ENCODE data around the gene KIAA0930.
"Not testable (repeated sequence)": the region's sequence is repeated elsewhere in the genome, so short reads cannot be mapped to it uniquely, and the experiment has no call there.

KIAA0930 gene

GRCh38 chr22:45240810-45241631 is at the start of gene KIAA0930:
Gene KIAA0930 (minus strand): TSS chr22:45240894. CDS start chr22:45240703, 191 bp downstream.
- H3K9me3 ChIP-seq (ENCODE audit: control insufficient read depth in 5 of 5, low read length in 5 of 5): no peaks in the 10 kb centered on the region
- H3K9ac ChIP-seq (ENCODE audit: low read length in 5 of 5): peak within 1 kb of the TSS in 4 of 5 donors; percentile 44 to 76 (median 75)
- H3K4me1 ChIP-seq (ENCODE audit: control insufficient read depth in 5 of 5, insufficient read depth in 5 of 5, low read length in 5 of 5): peaks cover 0 to 54% (median 39%) of the 10 kb centered on the region in 5 donors
- H3K27ac ChIP-seq (ENCODE audit: low read depth, low read length): peak within 1 kb of the TSS; percentile 23
- peak within 1 kb of the TSS; percentile 53 to 84 (median 77) for H3K4me3 ChIP-seq (ENCODE audit: low read depth in 1 of 5, low read length in 5 of 5)
- H3K27me3 ChIP-seq (ENCODE audit: control insufficient read depth in 5 of 5, insufficient read depth in 4 of 5, low read length in 5 of 5): no peaks in the 10 kb centered on the region
- H3K36me3 ChIP-seq (ENCODE audit: control insufficient read depth in 5 of 5, insufficient read depth in 5 of 5, low read length in 5 of 5): peaks cover 0 to 17% (median 4%) of the 10 kb centered on the region in 5 donors

GRCh38 chr22:45286854-45287551 is 46.3 kb upstream of the KIAA0930 start:
- H3K4me1 ChIP-seq (ENCODE audit: control insufficient read depth in 5 of 5, insufficient read depth in 5 of 5, low read length in 5 of 5): peaks cover 0 to 26% (median 9%) of the 10 kb centered on the region in 5 donors

DNA sequence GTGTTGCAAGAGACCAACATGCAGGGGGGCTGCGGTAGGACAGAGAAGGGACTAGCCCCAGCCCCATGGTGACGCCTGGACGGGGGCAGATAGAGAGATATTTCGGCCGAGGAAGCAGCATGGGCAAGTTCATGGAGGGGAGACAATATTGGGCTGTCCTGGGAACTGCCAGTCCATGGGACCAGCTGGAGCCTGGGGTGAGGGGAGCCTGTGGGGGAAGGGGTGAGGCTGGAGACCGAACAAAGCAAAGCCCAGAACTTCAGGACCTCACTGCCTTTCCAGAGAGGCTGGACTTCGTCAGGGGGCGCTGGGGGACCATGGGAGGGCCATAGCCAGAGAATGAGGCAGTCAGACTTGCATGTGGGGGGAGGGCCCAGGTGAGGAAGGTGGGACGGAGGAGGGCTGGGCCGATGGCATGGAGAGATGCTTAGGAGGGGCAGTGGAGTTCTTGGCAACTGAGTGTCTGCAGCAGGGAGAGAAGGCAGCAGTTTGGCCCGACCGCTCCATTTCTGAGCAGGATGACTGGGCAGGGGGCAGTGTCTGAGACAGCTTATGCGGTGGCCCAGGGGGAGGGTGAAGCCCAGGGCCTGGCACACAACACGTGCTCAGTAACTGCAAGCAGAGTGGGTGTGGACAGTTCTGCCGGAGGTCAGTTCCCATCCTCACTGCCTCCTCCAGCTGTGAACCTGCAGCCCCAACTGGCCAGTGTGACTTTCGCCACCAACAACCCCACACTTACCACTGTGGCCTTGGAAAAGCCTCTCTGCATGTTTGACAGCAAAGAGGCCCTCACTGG is 44.8 kb upstream of the KIAA0930 start:
- Histone ChIP-seq H3K27me3 (ENCODE audit: control insufficient read depth in 5 of 5, insufficient read depth in 4 of 5, low read length in 5 of 5) (peaks cover 13 to 37% (median 21%) of the 10 kb centered on the region in 5 donors), H3K9ac (ENCODE audit: low read length in 5 of 5) (peak overlapping the region in 1 of 5 donors; percentile 41), H3K27ac (ENCODE audit: low read depth, low read length) (no peak overlapping the region), H3K4me1 (ENCODE audit: control insufficient read depth in 5 of 5, insufficient read depth in 5 of 5, low read length in 5 of 5) (peaks cover 0 to 19% (median 7%) of the 10 kb centered on the region in 5 donors), H3K9me3 (ENCODE audit: control insufficient read depth in 5 of 5, low read length in 5 of 5) (no peaks in the 10 kb centered on the region), H3K36me3 (ENCODE audit: control insufficient read depth in 5 of 5, insufficient read depth in 5 of 5, low read length in 5 of 5) (no peaks in the 10 kb centered on the region), H3K4me3 (ENCODE audit: low read depth in 1 of 5, low read length in 5 of 5) (peak overlapping the region in 2 of 5 donors; percentile 29 to 56)

More at GRCh38 chr22:45286854-45287551, 46.3 kb upstream of the KIAA0930 start:
- Histone ChIP-seq H3K4me3 (ENCODE audit: low read depth in 1 of 5, low read length in 5 of 5) (no peak overlapping the region), H3K27me3 (ENCODE audit: control insufficient read depth in 5 of 5, insufficient read depth in 4 of 5, low read length in 5 of 5) (peaks cover 17 to 43% (median 32%) of the 10 kb centered on the region in 5 donors), H3K9me3 (ENCODE audit: control insufficient read depth in 5 of 5, low read length in 5 of 5) (no peaks in the 10 kb centered on the region), H3K27ac (ENCODE audit: low read depth, low read length) (no peak overlapping the region), H3K36me3 (ENCODE audit: control insufficient read depth in 5 of 5, insufficient read depth in 5 of 5, low read length in 5 of 5) (no peaks in the 10 kb centered on the region), H3K9ac (ENCODE audit: low read length in 5 of 5) (no peak overlapping the region)

- Histone ChIP-seq H3K4me1 (ENCODE audit: control insufficient read depth in 5 of 5, insufficient read depth in 5 of 5, low read length in 5 of 5) (peaks cover 0 to 24% (median 10%) of the 10 kb centered on the region in 5 donors), H3K27ac (ENCODE audit: low read depth, low read length) (no peak within 1 kb of the TSS), H3K4me3 (ENCODE audit: low read depth in 1 of 5, low read length in 5 of 5) (peak within 1 kb of the TSS in 3 of 5 donors; percentile 8 to 56 (median 29)), H3K36me3 (ENCODE audit: control insufficient read depth in 5 of 5, insufficient read depth in 5 of 5, low read length in 5 of 5) (no peaks in the 10 kb centered on the region), H3K9ac (ENCODE audit: low read length in 5 of 5) (peak within 1 kb of the TSS in 2 of 5 donors; percentile 39 to 41), H3K9me3 (ENCODE audit: control insufficient read depth in 5 of 5, low read length in 5 of 5) (no peaks in the 10 kb centered on the region), H3K27me3 (ENCODE audit: control insufficient read depth in 5 of 5, insufficient read depth in 4 of 5, low read length in 5 of 5) (peaks cover 11 to 30% (median 15%) of the 10 kb centered on the region in 5 donors)
Observed at GRCh38 chr22:45284705-45285262, 44.1 kb upstream of the KIAA0930 start, which contains the start of gene UPK3A. Gene UPK3A (plus strand): TSS chr22:45284949. CDS start chr22:45285014, 65 bp downstream.

GRCh38 chr22:45281010-45281409 is 40.3 kb upstream of the KIAA0930 start:
- no peak overlapping the region for H3K27ac ChIP-seq (ENCODE audit: low read depth, low read length)
- H3K9me3 ChIP-seq (ENCODE audit: control insufficient read depth in 5 of 5, low read length in 5 of 5): no peaks in the 10 kb centered on the region
- H3K9ac ChIP-seq (ENCODE audit: low read length in 5 of 5): no peak overlapping the region
- no peaks in the 10 kb centered on the region for H3K36me3 ChIP-seq (ENCODE audit: control insufficient read depth in 5 of 5, insufficient read depth in 5 of 5, low read length in 5 of 5)
- H3K27me3 ChIP-seq (ENCODE audit: control insufficient read depth in 5 of 5, insufficient read depth in 4 of 5, low read length in 5 of 5): peaks cover 7 to 21% (median 16%) of the 10 kb centered on the region in 5 donors
- H3K4me1 ChIP-seq (ENCODE audit: control insufficient read depth in 5 of 5, insufficient read depth in 5 of 5, low read length in 5 of 5): peaks cover 2 to 29% (median 17%) of the 10 kb centered on the region in 5 donors
- no peak overlapping the region for H3K4me3 ChIP-seq (ENCODE audit: low read depth in 1 of 5, low read length in 5 of 5)

DNA sequence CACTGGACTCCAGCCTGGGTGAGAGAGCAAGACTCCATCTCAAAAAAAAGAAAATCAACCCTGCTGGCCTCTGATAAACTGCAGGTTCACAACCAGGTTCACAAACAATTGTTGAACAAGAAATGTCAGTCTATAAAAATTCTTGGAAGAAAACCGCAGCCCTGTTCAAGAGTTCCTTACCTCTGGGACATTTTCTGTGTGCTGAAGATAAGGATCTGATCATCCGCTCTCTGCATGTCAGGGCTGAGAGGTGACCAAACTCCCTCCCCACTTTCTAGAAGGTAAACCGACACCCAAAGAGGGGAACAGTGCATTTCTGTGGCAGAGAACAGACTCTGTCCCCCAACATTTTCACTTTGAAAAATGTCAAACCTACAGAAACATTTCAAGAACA is 39.9 kb upstream of the KIAA0930 start:
- H3K4me3 ChIP-seq (ENCODE audit: low read depth in 1 of 5, low read length in 5 of 5): no peak overlapping the region
- no peaks in the 10 kb centered on the region for H3K36me3 ChIP-seq (ENCODE audit: control insufficient read depth in 5 of 5, insufficient read depth in 5 of 5, low read length in 5 of 5)
- H3K9me3 ChIP-seq (ENCODE audit: control insufficient read depth in 5 of 5, low read length in 5 of 5): no peaks in the 10 kb centered on the region
- H3K27ac ChIP-seq (ENCODE audit: low read depth, low read length): peak overlapping the region; percentile 60
- H3K4me1 ChIP-seq (ENCODE audit: control insufficient read depth in 5 of 5, insufficient read depth in 5 of 5, low read length in 5 of 5): peaks cover 2 to 28% (median 17%) of the 10 kb centered on the region in 5 donors
- no peak overlapping the region for H3K9ac ChIP-seq (ENCODE audit: low read length in 5 of 5)
- H3K27me3 ChIP-seq (ENCODE audit: control insufficient read depth in 5 of 5, insufficient read depth in 4 of 5, low read length in 5 of 5): peaks cover 3 to 17% (median 12%) of the 10 kb centered on the region in 5 donors

GRCh38 chr22:45278125-45278524 is 37.4 kb upstream of the KIAA0930 start:
- Histone ChIP-seq H3K27ac (ENCODE audit: low read depth, low read length) (no peak overlapping the region), H3K9me3 (ENCODE audit: control insufficient read depth in 5 of 5, low read length in 5 of 5) (no peaks in the 10 kb centered on the region), H3K36me3 (ENCODE audit: control insufficient read depth in 5 of 5, insufficient read depth in 5 of 5, low read length in 5 of 5) (no peaks in the 10 kb centered on the region), H3K4me3 (ENCODE audit: low read depth in 1 of 5, low read length in 5 of 5) (no peak overlapping the region), H3K9ac (ENCODE audit: low read length in 5 of 5) (no peak overlapping the region), H3K27me3 (ENCODE audit: control insufficient read depth in 5 of 5, insufficient read depth in 4 of 5, low read length in 5 of 5) (peaks cover 0 to 5% (median 2%) of the 10 kb centered on the region in 5 donors), H3K4me1 (ENCODE audit: control insufficient read depth in 5 of 5, insufficient read depth in 5 of 5, low read length in 5 of 5) (peaks cover 2 to 21% (median 8%) of the 10 kb centered on the region in 5 donors)

DNA sequence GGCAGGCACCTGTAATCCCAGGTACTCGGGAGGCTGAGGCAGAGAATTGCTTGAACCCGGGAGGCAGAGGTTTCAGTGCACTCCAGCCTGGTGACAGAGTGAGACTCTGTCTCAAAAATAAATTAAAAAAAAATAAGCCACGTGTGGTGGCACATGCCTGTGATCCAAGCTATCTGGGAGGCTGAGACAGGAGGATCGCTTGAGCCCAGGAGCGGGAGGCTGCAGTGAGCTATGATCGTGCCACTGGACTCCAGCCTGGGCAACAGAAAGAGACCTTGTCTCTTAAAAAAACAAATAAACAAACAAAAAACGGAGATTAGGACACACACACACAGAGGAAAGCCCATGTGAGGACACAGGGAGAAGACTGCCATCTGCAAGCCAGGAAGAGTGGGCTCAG is 37.0 kb upstream of the KIAA0930 start:
- H3K4me3 ChIP-seq (ENCODE audit: low read depth in 1 of 5, low read length in 5 of 5); H3K27me3 ChIP-seq (ENCODE audit: control insufficient read depth in 5 of 5, insufficient read depth in 4 of 5, low read length in 5 of 5); H3K36me3 ChIP-seq (ENCODE audit: control insufficient read depth in 5 of 5, insufficient read depth in 5 of 5, low read length in 5 of 5); H3K9ac ChIP-seq (ENCODE audit: low read length in 5 of 5); H3K27ac ChIP-seq (ENCODE audit: low read depth, low read length); H3K9me3 ChIP-seq (ENCODE audit: control insufficient read depth in 5 of 5, low read length in 5 of 5): not testable (repeated sequence)
- H3K4me1 ChIP-seq (ENCODE audit: control insufficient read depth in 5 of 5, insufficient read depth in 5 of 5, low read length in 5 of 5): peaks cover 2 to 21% (median 8%) of the 10 kb centered on the region in 5 donors

DNA sequence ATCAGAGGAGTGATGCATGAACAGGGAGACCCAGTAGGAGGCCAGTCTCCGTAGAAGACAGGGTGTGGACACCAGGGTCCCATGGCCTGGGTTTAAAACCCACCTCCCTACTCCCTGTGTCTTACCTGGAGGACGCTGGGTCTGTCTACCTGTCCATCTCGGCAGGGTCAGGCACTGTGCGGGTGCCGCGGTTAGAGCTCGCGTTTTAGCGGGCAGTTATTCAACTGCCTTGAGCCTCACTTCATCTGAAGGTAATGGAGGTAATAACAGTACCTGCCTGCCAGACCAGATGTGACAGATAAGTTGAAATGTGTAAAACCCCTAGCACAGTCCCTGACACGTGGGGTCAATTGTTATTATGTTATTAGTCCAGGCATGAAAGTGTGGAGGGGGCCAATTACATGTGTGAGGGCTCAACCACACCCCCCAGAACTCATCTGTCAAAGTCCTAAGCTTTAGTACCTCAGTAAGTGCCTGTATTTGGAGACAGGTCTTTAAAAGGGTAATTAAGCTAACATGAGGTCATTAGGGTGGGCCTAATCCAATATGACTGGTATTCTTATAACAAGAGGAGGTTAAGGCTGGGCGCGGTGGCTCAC is 35.9 kb upstream of the KIAA0930 start:
- Histone ChIP-seq H3K4me3 (ENCODE audit: low read depth in 1 of 5, low read length in 5 of 5) (no peak overlapping the region), H3K27ac (ENCODE audit: low read depth, low read length) (no peak overlapping the region), H3K9me3 (ENCODE audit: control insufficient read depth in 5 of 5, low read length in 5 of 5) (no peaks in the 10 kb centered on the region), H3K36me3 (ENCODE audit: control insufficient read depth in 5 of 5, insufficient read depth in 5 of 5, low read length in 5 of 5) (no peaks in the 10 kb centered on the region), H3K4me1 (ENCODE audit: control insufficient read depth in 5 of 5, insufficient read depth in 5 of 5, low read length in 5 of 5) (peaks cover 2 to 31% (median 19%) of the 10 kb centered on the region in 5 donors), H3K9ac (ENCODE audit: low read length in 5 of 5) (no peak overlapping the region), H3K27me3 (ENCODE audit: control insufficient read depth in 5 of 5, insufficient read depth in 4 of 5, low read length in 5 of 5) (peaks cover 0 to 5% (median 2%) of the 10 kb centered on the region in 5 donors)
